HUES6 (cell line): Measurements from ENCODE around the gene SLC5A2.
"Not testable (repeated sequence)": the region's sequence is repeated elsewhere in the genome, so short reads cannot be mapped to it uniquely, and the experiment has no call there.

Experiments used
- H3K27ac ChIP-seq: 2 replicates; pipeline ENCODE4 v1.7.0; 2013; ENCODE audit warnings: low read depth, mild to moderate bottlenecking, low read length, inconsistent platforms
- H3K27me3 ChIP-seq: 2 replicates; pipeline ENCODE4 v1.6.1; 2013; ENCODE audit warnings: low read length; ENCODE audit not compliant: control insufficient read depth, insufficient read depth
- H3K36me3 ChIP-seq: 2 replicates; pipeline ENCODE4 v1.6.1; 2013; ENCODE audit warnings: low read length; ENCODE audit not compliant: control insufficient read depth, insufficient read depth
- H3K4me1 ChIP-seq: 2 replicates; pipeline ENCODE4 v1.6.1; 2013; ENCODE audit warnings: low read length; ENCODE audit not compliant: control insufficient read depth, insufficient read depth
- H3K4me3 ChIP-seq: 2 replicates; pipeline ENCODE4 v1.5.1; 2013; ENCODE audit warnings: low read depth, low read length
- H3K9ac ChIP-seq: one replicate; pipeline ENCODE4 v1.6.1; 2013; ENCODE audit warnings: mild to moderate bottlenecking, low read length
- H3K9me3 ChIP-seq: 2 replicates; pipeline ENCODE4 v1.6.1; 2013; ENCODE audit warnings: low read depth, low read length; ENCODE audit not compliant: control insufficient read depth, insufficient read depth

The SLC5A2 gene

GRCh38 chr16:31522071-31522470 lies 39.1 kb downstream of the SLC5A2 start:
- Histone ChIP-seq H3K27ac (no peak overlapping the region), H3K27me3 (no peaks in the 10 kb centered on the region; the same call in 1 of the 2 replicates), H3K36me3 (no peaks in the 10 kb centered on the region), H3K4me1 (no peaks in the 10 kb centered on the region; the same call in 1 of the 2 replicates), H3K4me3 (no peak overlapping the region), H3K9ac (no peak overlapping the region), H3K9me3 (0 out of 2 replicates have a peak, but pooled peaks cover 4% of the 10 kb centered on the region)

GRCh38 chr16:31523768-31524167 lies 40.8 kb downstream of the SLC5A2 start:
- H3K36me3 ChIP-seq, H3K9ac ChIP-seq, H3K4me3 ChIP-seq, H3K27ac ChIP-seq, H3K9me3 ChIP-seq: not testable (repeated sequence)
- peaks cover 15% of the 10 kb centered on the region for H3K27me3 ChIP-seq
- H3K4me1 ChIP-seq: peaks cover 14% of the 10 kb centered on the region

GRCh38 chr16:31525113-31525512 lies 42.2 kb downstream of the SLC5A2 start:
- peaks cover 24% of the 10 kb centered on the region for H3K4me1 ChIP-seq
- H3K9me3 ChIP-seq: no peaks in the 10 kb centered on the region

GRCh38 chr16:31527734-31528274 lies 44.9 kb downstream of the SLC5A2 start, which contains the start of gene AHSP:
AHSP (plus strand) TSS chr16:31527900; CDS start chr16:31528140, 240 bp downstream.
- peaks cover 51% of the 10 kb centered on the region for H3K27me3 ChIP-seq

More at GRCh38 chr16:31525113-31525512, 42.2 kb downstream of the SLC5A2 start:
- no peaks in the 10 kb centered on the region for H3K36me3 ChIP-seq
- no peak overlapping the region for H3K27ac ChIP-seq
- H3K27me3 ChIP-seq: peaks cover 27% of the 10 kb centered on the region
- no peak overlapping the region for H3K9ac ChIP-seq
- H3K4me3 ChIP-seq: no peak overlapping the region

GRCh38 chr16:31528523-31529107 lies 45.7 kb downstream of the SLC5A2 start:
- Histone ChIP-seq H3K4me1 (peaks cover 25% of the 10 kb centered on the region), H3K9me3 (no peaks in the 10 kb centered on the region), H3K36me3 (no peaks in the 10 kb centered on the region), H3K9ac (no peak overlapping the region), H3K27ac (no peak overlapping the region), H3K4me3 (peak overlapping the region; percentile 64), H3K27me3 (peaks cover 51% of the 10 kb centered on the region)

More at GRCh38 chr16:31527734-31528274, 44.9 kb downstream of the SLC5A2 start, which contains the start of gene AHSP:
- Histone ChIP-seq H3K4me1 (peaks cover 25% of the 10 kb centered on the region), H3K36me3 (no peaks in the 10 kb centered on the region), H3K4me3 (peak within 1 kb of the TSS; percentile 64), H3K27ac (no peak within 1 kb of the TSS), H3K9me3 (no peaks in the 10 kb centered on the region), H3K9ac (peak within 1 kb of the TSS; percentile 8)

GRCh38 chr16:31529108-31529936 lies 46.4 kb downstream of the SLC5A2 start:
- H3K4me3 ChIP-seq: peak overlapping the region; percentile 64
- no peaks in the 10 kb centered on the region for H3K9me3 ChIP-seq
- H3K27ac ChIP-seq: no peak overlapping the region
- peaks cover 51% of the 10 kb centered on the region for H3K27me3 ChIP-seq
- H3K36me3 ChIP-seq: no peaks in the 10 kb centered on the region
- H3K9ac ChIP-seq: peak overlapping the region; percentile 5
- peaks cover 25% of the 10 kb centered on the region for H3K4me1 ChIP-seq

- peaks cover 51% of the 10 kb centered on the region for H3K27me3 ChIP-seq
These were observed 47.0 kb downstream of the SLC5A2 start for GRCh38 chr16:31529937-31530312.

GRCh38 chr16:31530405-31530804 lies 47.5 kb downstream of the SLC5A2 start:
- H3K4me3 ChIP-seq: peak overlapping the region; percentile 64
- peaks cover 51% of the 10 kb centered on the region for H3K27me3 ChIP-seq
- no peak overlapping the region for H3K27ac ChIP-seq
- no peaks in the 10 kb centered on the region for H3K9me3 ChIP-seq
- H3K36me3 ChIP-seq: no peaks in the 10 kb centered on the region
- peaks cover 25% of the 10 kb centered on the region for H3K4me1 ChIP-seq
- no peak overlapping the region for H3K9ac ChIP-seq

More at GRCh38 chr16:31529937-31530312, 47.0 kb downstream of the SLC5A2 start:
- Histone ChIP-seq H3K9ac (peak overlapping the region; percentile 5), H3K36me3 (no peaks in the 10 kb centered on the region), H3K4me1 (peaks cover 25% of the 10 kb centered on the region), H3K27ac (no peak overlapping the region), H3K4me3 (peak overlapping the region; percentile 64), H3K9me3 (no peaks in the 10 kb centered on the region)

GRCh38 chr16:31531096-31531495 lies 48.2 kb downstream of the SLC5A2 start:
- peaks cover 57% of the 10 kb centered on the region for H3K27me3 ChIP-seq
- H3K36me3 ChIP-seq: no peaks in the 10 kb centered on the region
- no peak overlapping the region for H3K27ac ChIP-seq
- H3K4me3 ChIP-seq: no peak overlapping the region
- H3K9me3 ChIP-seq: no peaks in the 10 kb centered on the region
- peaks cover 25% of the 10 kb centered on the region for H3K4me1 ChIP-seq
- H3K9ac ChIP-seq: no peak overlapping the region

GRCh38 chr16:31532120-31532519 lies 49.2 kb downstream of the SLC5A2 start:
- H3K4me3 ChIP-seq: no peak overlapping the region
- peaks cover 25% of the 10 kb centered on the region for H3K4me1 ChIP-seq
- H3K9ac ChIP-seq: no peak overlapping the region
- no peaks in the 10 kb centered on the region for H3K9me3 ChIP-seq
- H3K27ac ChIP-seq: no peak overlapping the region
- H3K36me3 ChIP-seq: no peaks in the 10 kb centered on the region
- peaks cover 66% of the 10 kb centered on the region for H3K27me3 ChIP-seq

GRCh38 chr16:31532896-31533295 lies 50.0 kb downstream of the SLC5A2 start:
- peaks cover 66% of the 10 kb centered on the region for H3K27me3 ChIP-seq

More at GRCh38 chr16:31532896-31533295, 50.0 kb downstream of the SLC5A2 start:
- Histone ChIP-seq H3K4me3 (no peak overlapping the region), H3K4me1 (peaks cover 19% of the 10 kb centered on the region), H3K9me3 (no peaks in the 10 kb centered on the region), H3K9ac (no peak overlapping the region), H3K36me3 (no peaks in the 10 kb centered on the region), H3K27ac (no peak overlapping the region)
